Stomach (tissue), 4 donors: Measurements from ENCODE around the gene HSPA12A.

ENCODE experiments used
- EP300 ChIP-seq: sonication (generic); formaldehyde crosslinking; IDR thresholded peaks from one replicate; pipeline ENCODE4 v1.6.1; 2017; ENCODE audit warnings: antibody characterized with exemption
- POLR2A ChIP-seq, 4 donors: fragments of 450-650 bp; IDR thresholded peaks; one replicate each; pipeline ENCODE4 v1.6.1; 2016; ENCODE audit warnings: antibody characterized with exemption in 4 of 4, control low read depth in 2 of 4, mild to moderate bottlenecking in 1 of 4, moderate library complexity in 1 of 4
- TF ChIP-seq, protein P1 (sequence below), 7 experiments: fragments of 450-650 bp in 4 of 7; fragments of 200-600 bp in 3 of 7; sonication (generic) in 3 of 7; IDR thresholded peaks; one replicate each; pipeline ENCODE4 v1.5.1; 2016 to 2019; ENCODE audit warnings: antibody characterized with exemption in 7 of 7, control low read depth in 2 of 7, mild to moderate bottlenecking in 1 of 7

- TF ChIP-seq, protein P1, sequence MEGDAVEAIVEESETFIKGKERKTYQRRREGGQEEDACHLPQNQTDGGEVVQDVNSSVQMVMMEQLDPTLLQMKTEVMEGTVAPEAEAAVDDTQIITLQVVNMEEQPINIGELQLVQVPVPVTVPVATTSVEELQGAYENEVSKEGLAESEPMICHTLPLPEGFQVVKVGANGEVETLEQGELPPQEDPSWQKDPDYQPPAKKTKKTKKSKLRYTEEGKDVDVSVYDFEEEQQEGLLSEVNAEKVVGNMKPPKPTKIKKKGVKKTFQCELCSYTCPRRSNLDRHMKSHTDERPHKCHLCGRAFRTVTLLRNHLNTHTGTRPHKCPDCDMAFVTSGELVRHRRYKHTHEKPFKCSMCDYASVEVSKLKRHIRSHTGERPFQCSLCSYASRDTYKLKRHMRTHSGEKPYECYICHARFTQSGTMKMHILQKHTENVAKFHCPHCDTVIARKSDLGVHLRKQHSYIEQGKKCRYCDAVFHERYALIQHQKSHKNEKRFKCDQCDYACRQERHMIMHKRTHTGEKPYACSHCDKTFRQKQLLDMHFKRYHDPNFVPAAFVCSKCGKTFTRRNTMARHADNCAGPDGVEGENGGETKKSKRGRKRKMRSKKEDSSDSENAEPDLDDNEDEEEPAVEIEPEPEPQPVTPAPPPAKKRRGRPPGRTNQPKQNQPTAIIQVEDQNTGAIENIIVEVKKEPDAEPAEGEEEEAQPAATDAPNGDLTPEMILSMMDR (IDR thresholded peaks at IDR 0.05): no peak
- no peak for TF ChIP-seq EP300
- no peak for TF ChIP-seq POLR2A (IDR thresholded peaks at IDR 0.05)
Measured at GRCh38 chr10:116705498-116705897, 36.9 kb downstream of the HSPA12A start.
